ENCODE results near the gene PRG2.

Gene PRG2

DNA sequence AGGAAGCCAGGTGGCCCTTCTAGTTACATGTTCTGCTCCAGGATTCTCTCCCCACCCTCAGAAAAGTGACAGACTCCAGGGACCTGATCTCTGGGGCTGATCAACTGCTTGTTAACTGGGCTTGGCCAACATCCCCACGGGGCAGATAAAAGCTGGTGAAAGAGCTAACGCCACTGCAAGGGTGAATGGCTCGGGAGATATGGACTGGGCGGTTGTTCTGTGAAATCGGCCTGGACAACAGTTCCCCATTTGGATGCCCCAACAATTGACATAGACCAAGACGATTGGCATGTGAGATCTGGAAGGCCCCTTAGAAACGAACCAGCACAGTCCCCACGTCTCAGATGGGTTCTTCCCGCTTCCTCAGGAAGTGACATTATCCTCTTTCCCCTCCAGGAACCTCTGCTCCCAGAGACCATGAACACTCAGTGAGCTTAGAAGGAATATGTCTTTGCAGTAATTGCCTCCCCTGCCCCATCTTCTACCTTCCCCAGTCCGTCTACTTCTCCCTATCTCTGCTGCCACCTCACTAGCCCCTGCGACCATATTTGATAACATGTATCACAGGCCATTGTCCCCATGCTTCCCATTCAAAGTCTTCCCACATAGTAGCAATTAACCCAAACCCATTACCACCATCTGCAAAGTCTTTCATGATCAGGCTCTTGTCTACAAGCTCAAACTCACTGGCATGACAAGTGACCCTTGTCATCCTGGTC lies 5.6 kb upstream of the PRG2 start:
- DNase-seq = no peak

DNA sequence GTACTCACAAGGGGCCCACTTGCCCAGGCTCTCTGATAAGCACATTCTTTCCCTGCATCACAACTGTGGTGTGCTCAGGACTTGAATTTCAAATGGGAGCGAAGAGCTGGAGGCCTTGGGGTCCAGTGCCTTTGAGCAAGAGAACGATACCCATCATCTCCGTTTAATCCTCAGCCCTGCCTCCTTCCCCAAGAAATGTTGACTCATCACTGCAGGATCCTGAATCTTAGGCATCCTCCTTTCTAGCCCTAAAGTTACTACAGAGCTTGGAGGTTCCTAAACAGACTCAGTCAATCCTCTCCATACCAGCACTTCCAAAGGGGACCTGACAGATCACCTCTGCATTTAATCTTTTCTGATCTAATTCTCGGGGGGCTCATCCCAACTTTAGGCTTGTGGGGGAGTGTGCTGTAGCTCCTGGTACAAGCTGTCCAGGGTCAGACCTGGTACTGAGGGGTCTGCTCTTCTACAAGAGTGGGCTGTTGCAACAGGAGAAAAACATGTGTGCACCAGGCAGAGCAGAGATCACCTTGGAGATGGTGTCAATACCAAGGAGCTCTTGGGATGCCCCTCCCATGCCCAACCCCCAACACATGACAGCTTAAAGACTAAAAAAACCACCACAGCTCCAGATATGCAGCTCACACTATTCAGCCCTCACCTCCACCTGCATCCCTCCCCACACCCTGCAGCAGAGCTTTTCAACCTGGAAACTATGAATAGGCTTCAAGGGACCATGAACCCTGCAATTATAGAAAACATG lies 3.9 kb upstream of the PRG2 start:
- no peak for DNase-seq

GRCh38 chr11:57392763-57393105 lies 2.3 kb upstream of the PRG2 start:
- DNase-seq = no peak

DNA sequence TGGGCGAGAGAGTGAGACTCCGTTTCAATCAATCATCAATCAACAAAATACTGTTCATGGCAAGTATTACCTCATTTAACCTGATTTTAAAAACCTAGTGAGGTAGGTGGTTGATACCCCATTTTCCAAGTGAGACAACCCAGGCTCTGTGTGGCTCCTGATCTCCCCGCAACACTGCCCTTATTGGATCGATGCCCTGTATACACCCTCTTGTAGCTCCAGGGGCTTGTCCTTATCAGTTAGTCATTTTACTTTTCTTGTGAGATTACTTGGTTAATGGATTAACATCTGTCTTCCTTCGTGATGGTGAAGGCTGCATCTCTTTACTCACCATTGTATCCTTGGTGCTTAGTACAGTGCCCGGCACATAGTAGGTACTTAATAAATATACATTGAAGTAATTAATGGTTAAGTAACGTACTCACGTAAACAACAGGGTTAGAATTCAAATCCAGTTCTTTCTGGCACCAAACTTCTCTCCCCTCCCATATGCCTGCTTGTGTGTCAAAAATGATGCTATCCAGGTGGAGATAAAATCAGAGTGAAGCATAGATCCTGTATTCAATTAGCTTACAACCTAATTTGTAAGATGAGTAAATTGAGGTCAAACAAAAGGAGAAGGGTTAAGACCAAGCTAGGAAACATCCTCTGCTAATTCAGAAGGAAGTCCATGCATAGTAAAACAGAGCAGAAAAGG lies 1.8 kb upstream of the PRG2 start:
- no peak for DNase-seq

- no peak for DNase-seq
Measured at GRCh38 chr11:57391539-57391938, 1.1 kb upstream of the PRG2 start.

GRCh38 chr11:57391111-57391510 lies 661 bp upstream of the PRG2 start:
- DNase-seq = no peak

DNA sequence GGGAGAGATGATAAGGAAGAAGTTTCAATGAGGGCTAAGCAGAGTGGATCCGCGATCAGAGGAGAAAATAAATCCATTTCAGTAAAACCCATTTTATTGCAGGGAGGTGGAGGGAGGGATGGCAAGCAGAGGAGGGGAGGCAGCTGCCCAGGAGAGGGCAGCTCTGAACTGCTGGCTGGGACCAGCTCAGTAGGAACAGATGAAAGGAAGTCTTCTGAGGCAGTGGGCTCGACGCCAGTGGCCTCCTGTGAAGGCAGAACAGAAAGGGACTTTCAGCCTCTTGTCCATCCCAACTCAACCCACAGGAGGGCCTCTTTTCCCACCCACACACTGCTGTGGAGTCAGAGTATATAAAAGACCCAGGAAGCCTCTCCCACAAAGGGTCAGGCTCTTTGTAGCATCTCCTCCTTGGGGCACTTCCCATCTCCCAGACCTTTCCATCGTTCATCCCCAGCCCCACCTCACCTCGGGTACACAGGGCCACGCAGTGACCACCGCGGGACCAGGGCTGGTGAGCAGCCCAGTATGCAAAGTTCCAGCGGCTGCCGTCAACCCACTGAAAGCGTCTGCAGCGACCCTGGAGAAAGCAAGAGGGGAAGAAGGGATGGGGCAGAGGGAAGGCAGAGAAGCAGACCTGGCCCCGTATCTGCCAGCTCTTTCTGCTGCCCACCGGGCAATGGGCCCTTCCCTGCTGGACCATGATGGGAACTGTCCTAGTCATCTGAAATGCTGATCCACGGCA lies 3.0 kb downstream of the PRG2 start:
- no peak for DNase-seq

DNA sequence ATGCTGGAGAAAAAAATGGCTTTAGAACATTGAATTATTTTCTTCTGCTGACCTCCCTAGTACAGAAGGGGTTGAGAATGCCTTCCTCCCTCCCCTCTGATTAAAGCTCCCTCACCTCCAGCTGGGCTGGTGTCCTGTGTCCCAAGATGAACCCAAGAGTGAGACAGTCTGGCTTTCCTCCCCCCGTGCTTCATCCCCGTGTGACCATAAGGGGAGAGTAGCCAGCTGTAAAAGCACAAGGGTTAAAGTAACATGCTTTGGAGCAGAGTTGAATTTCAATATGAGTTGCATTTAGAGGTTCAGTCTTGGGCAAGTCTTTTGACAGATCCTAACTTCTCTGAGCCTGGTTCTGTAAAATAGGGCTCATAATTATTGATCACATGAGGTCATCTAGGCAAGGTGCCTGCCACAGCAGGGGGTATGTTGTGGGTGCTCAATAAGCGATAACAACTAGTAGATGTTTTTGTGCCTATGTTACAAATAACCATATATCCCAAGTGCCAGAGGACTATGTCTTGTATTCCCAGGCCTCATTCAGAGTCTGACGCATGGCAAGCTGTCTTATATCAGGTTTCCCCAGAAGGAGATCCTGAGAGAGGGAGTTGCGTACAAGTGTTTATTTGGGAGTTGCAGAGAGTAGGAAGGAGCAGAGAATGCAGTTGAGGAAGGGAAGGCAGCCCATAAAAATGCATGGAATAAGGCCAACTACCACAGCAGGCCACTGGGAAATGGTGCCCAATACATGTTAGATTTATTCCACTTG lies 4.1 kb downstream of the PRG2 start:
- no peak for DNase-seq

DNA sequence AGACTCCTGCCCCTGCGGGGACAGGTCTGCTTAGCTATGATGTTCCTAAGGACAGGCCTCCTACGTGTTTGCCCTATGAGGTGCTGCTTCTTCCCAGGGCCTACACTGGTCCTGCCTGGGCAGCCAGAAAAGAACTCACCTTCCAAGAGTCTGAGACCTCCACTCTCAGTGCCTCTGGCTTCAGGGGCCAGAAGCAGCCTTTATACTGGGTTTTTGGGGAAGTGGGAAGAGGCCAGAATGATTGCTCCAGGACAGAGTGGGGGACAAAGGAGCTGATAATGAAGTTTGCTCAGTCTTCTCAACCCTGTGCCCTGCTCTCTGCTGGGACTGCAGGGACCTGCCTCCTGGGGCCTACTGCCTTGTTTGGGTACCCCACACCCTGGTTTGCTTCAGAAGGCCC lies 9.5 kb downstream of the PRG2 start, which contains the start of gene PRG3:
Gene PRG3 (minus strand): TSS at position 176 of the 400 bp plus-strand sequence. CDS start 442 bp downstream, outside the sequence.
- no peak for DNase-seq

GRCh38 chr11:57379732-57380131 lies 10.7 kb downstream of the PRG2 start:
- no peak for DNase-seq

DNA sequence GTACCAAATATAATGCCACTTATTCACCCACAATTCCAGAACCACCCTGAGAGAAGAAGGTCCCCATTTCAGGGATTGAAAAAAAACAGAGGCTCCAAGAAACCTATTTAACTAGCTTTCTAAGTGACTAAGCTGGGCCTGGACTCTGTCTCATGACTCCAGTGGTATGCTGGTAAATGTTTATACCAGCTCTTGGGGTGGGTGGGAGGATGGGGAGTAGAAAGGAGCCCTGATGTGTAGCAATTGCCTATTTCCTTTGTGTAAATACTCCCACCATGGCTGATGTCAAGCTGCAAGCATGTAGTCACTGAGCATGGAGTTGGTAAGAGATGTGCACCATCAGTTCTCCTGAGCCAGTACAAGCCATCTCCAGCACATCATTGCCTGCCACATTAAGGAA lies 12.3 kb downstream of the PRG2 start:
- DNase-seq = no peak

- DNase-seq = no peak
Measured at GRCh38 chr11:57377107-57377506, 13.3 kb downstream of the PRG2 start.

DNA sequence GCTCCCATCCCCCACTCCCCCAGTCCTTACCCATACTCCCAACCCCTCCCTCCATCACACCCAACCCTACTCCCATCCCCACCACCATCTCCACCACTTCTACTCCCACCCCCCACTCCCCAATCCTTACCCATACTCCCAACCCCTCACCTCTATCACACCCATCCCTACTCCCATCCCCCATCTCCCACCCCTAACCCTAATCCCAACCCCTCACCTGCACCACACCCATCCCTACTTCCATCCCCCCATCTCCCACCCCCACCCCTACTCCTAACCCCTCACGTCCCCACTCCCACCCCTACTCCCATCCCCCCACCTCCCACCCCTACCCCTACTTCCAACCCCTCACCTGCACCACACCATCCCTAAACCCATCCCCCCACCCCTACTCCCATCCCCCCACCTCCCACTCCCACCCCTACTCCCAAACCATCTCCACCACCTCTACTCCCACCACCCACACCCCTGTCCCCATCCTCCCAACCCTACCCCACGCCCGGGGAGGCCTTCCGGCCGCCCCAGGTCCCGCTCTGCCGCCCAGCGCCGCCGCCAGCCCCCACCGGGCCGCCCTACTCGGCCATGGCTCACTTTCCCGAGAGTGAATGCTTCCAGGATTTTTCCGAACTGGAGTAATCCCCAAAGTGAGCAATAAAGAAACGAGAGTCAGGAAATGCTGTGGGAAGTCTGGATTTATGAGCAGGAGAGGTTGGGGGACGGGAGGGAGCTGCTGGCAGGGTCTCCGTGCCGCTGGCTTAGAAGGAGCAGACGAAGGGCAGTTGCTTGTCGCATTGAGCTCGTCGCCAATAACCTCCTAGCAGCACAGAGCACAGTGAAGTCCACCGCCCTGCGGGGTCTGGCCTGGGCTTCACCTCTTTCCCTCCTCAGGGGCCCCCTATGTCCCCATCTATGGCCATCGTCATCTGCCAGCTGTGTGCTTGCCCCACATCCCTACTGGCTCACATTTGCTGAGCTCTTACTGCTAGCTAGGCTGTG lies 14.1 kb downstream of the PRG2 start:
- DNase-seq = no peak

GRCh38 chr11:57375490-57375889 lies 15.0 kb downstream of the PRG2 start:
- no peak for DNase-seq

GRCh38 chr11:57374966-57375365 lies 15.5 kb downstream of the PRG2 start:
- DNase-seq = no peak

DNA sequence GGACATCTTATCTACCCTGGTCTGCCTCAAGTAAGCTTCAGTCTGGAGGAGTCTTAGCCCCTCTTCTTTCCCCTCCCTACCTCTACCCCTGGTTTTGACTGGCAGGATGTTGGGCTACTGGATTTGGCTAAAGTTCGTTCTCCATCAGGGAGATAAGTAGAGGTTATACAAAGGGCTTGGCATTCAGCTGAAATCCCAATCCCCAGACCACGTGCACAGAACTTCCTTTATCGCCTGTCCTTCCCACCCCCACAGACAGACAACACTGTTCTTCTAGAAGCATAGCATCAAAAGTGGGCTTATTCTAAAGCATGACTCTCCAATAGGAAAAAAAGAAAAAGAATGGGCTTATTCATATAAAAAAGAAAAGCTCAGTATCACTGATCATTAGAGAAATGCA lies 17.3 kb downstream of the PRG2 start:
- DNase-seq = no peak

DNA sequence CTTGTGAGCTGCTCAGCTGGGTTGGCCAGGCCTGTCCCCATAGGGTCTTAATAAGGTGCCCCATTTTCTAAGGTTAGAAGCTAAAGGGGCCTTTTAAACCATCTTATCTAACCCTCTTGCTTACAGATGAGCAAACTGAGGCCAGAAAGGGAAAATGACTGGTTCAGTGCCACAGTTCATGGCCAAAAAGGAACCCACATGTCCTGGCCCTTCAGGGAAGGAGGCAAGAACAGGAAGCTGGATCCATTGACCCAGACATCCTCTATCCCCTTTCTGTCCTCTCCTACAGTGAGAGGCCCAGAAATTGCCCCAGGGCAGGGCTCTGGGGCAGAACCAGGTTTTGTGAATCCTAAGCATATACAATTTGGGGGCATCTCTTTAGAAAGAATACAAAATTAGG lies 19.5 kb downstream of the PRG2 start:
- no peak for DNase-seq

- no peak for DNase-seq
Measured at GRCh38 chr11:57370251-57370650, 20.2 kb downstream of the PRG2 start.

- no peak for DNase-seq
Measured at GRCh38 chr11:57368845-57369232, 21.6 kb downstream of the PRG2 start.

DNA sequence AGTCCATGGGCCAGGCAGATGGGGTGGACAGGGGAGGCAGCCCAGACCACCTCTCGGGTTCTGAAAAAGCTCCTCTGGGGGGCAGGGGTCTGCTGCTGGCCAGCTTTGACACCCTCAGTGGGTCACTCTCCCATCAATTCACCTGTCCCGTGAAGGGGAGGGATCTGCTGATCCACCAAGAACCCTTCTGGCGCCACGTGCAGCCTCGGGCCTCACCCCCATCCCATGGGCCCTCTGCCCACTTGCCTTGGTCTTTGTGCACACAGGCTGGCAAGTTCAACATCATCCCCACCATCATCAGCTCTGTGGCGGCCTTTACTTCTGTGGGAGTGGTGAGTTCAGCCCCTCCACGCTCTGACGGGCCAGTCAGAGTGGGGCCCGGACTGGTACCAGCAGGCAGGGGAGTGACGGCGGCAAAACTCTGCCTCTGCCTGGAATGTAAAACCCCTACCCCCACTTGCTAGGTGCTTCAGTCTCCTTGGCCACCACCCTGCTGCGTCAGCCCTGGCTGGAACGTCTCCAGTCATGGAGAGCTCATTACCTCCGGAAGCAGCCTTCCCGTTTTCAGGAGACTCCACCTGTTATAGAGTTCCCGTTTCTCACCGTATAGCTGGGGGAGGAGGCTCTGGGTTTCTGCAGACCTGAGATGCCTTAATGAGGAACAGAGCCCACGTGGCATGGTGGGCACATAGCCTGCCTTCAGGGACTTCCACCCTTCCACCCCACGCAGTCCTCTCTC lies 22.2 kb downstream of the PRG2 start:
- no peak for DNase-seq
